SK-N-SH (cell line): ENCODE results near the gene SPRED2. TPM values are rescaled to one million over a fixed set of nuclear protein-coding genes. Genes with fewer than 3 reads are reported as not detected.

Experiments
- CTCF ChIA-PET: fragments of 300-600, 350-600 bp; formaldehyde crosslinking; extraction: SDS; loops from one replicate; lab custom pipeline; 2021; lab: Yijun Ruan, JAX
- POLR2A ChIA-PET: fragments of 350-600 bp; sonication (Branson Sonifier 250); formaldehyde crosslinking; extraction: SDS; loops from one replicate; lab custom pipeline; 2020; ENCODE audit warnings: antibody characterized with exemption, inconsistent platforms; lab: Yijun Ruan, JAX
- DNase-seq: peaks from one replicate; pipeline ENCODE4 v3.0.0; 2012
- H2AFZ ChIP-seq: fragments of 200-600 bp; sonication (generic); 2 replicates; pipeline ENCODE4 v1.8.1; 2016; ENCODE audit warnings: antibody characterized with exemption, mild to moderate bottlenecking, low read depth
- H3F3A ChIP-seq: fragments of 200-600 bp; sonication (generic); replicated peaks from 2 replicates; pipeline ENCODE3; 2016; ENCODE audit warnings: antibody characterized with exemption, mild to moderate bottlenecking; ENCODE audit not compliant: insufficient read depth
- H3K27ac ChIP-seq, 2 experiments: fragments of 200-500 bp in 1 of 2; fragments of 200-600 bp in 1 of 2; sonication (Bioruptor generic) in 1 of 2; sonication (generic), shearing (Covaris generic) in 1 of 2; 2 replicates each; pipeline versions ENCODE4 v1.5.1 to v1.6.1; 2014 to 2016; ENCODE audit warnings: low read depth in 2 of 2, inconsistent platforms in 1 of 2, low read length in 1 of 2, mild to moderate bottlenecking in 1 of 2, mixed read lengths in 1 of 2
- H3K27me3 ChIP-seq: fragments of 200-600 bp; sonication (generic), shearing (Covaris generic); 2 replicates; pipeline ENCODE4 v1.6.1; 2016; ENCODE audit warnings: mixed run types; ENCODE audit not compliant: insufficient read depth
- H3K36me3 ChIP-seq, 2 experiments: fragments of 200-500 bp in 1 of 2; fragments of 200-600 bp in 1 of 2; sonication (Bioruptor generic) in 1 of 2; sonication (generic) in 1 of 2; replicated peaks in 1 of 2; 2 replicates each; pipeline versions ENCODE3 to v1.5.1; 2014 to 2016; ENCODE audit warnings: low read length in 1 of 2, mild to moderate bottlenecking in 1 of 2; ENCODE audit not compliant: insufficient read depth in 2 of 2, control insufficient read depth in 1 of 2
- H3K4me1 ChIP-seq, 2 experiments: fragments of 200-500 bp in 1 of 2; fragments of 200-600 bp in 1 of 2; sonication (Bioruptor generic) in 1 of 2; sonication (generic), shearing (Covaris generic) in 1 of 2; 2 replicates each; pipeline versions ENCODE4 v1.5.1 to v1.6.1; 2014 to 2016; ENCODE audit warnings: low read depth in 1 of 2, low read length in 1 of 2, mixed run types in 1 of 2; ENCODE audit not compliant: insufficient read depth in 2 of 2, control insufficient read depth in 1 of 2
- H3K4me2 ChIP-seq: fragments of 200-600 bp; sonication (generic), shearing (Covaris generic); 2 replicates; pipeline ENCODE4 v1.6.1; 2017; ENCODE audit warnings: mixed run types
- H3K4me3 ChIP-seq, 2 experiments: fragments of 200-500 bp in 1 of 2; fragments of 200-600 bp in 1 of 2; sonication (Bioruptor generic) in 1 of 2; sonication (generic), shearing (Covaris generic) in 1 of 2; 2 replicates each; pipeline versions ENCODE4 v1.5.1 to v1.8.1; 2014 to 2016; ENCODE audit warnings: low read depth in 2 of 2, inconsistent platforms in 1 of 2, low read length in 1 of 2, mild to moderate bottlenecking in 1 of 2, mixed read lengths in 1 of 2, moderate library complexity in 1 of 2
- H3K79me2 ChIP-seq: fragments of 200-600 bp; sonication (generic); 2 replicates; pipeline ENCODE4 v1.8.1; 2017; ENCODE audit warnings: mild to moderate bottlenecking; ENCODE audit not compliant: insufficient read depth
- H3K9ac ChIP-seq: fragments of 200-600 bp; sonication (generic); 2 replicates; pipeline ENCODE4 v1.6.1; 2017; ENCODE audit warnings: mixed run types
- H3K9me2 ChIP-seq: fragments of 200-600 bp; sonication (generic); 2 replicates; pipeline ENCODE4 v1.6.1; 2017; ENCODE audit warnings: mixed run types
- H3K9me3 ChIP-seq: fragments of 200-600 bp; sonication (generic); 2 replicates; pipeline ENCODE4 v1.6.1; 2017; ENCODE audit warnings: mixed run types, mild to moderate bottlenecking, moderate library complexity
- H4K20me1 ChIP-seq: fragments of 200-600 bp; sonication (generic); 2 replicates; pipeline ENCODE4 v1.6.1; 2017; ENCODE audit warnings: mild to moderate bottlenecking, mixed run types; ENCODE audit not compliant: insufficient read depth
- CHD2 ChIP-seq: fragments of 150-350 bp; IDR thresholded peaks from 2 replicates; pipeline ENCODE4 v1.6.1; 2018; ENCODE audit warnings: low read length; ENCODE audit not compliant: partially characterized antibody
- EP300 ChIP-seq, 2 experiments: IDR thresholded peaks; 2 replicates each; pipeline versions ENCODE4 v1.4.0 to v1.6.1; 2012; ENCODE audit warnings: borderline replicate concordance in 1 of 2, low read depth in 1 of 2, low read length in 1 of 2
- EZH2phosphoT487 ChIP-seq: fragments of 200-600 bp; sonication (generic); IDR thresholded peaks from 2 replicates; pipeline ENCODE4 v1.6.1; 2017; ENCODE audit warnings: low read depth, mixed run types, mild to moderate bottlenecking, antibody characterized with exemption, moderate library complexity, borderline replicate concordance
- FOSL2 ChIP-seq: IDR thresholded peaks from 2 replicates; pipeline ENCODE4 v1.4.0; 2012; ENCODE audit warnings: low read depth, mild to moderate bottlenecking, moderate library complexity, borderline replicate concordance
- FOXJ3 ChIP-seq: sonication (generic); formaldehyde crosslinking; IDR thresholded peaks from 2 replicates; pipeline ENCODE4 v1.5.1; 2020; ENCODE audit warnings: mild to moderate bottlenecking, missing genetic modification reagents
- GABPA ChIP-seq: IDR thresholded peaks from 2 replicates; pipeline ENCODE4 v1.4.0; 2012; ENCODE audit warnings: low read depth, mild to moderate bottlenecking
- GATA2 ChIP-seq: sonication (generic); formaldehyde crosslinking; IDR thresholded peaks from 2 replicates; pipeline ENCODE4 v1.5.0; 2020; ENCODE audit warnings: mild to moderate bottlenecking, missing genetic modification reagents
- JUND ChIP-seq: IDR thresholded peaks from 2 replicates; pipeline ENCODE4 v1.4.0; 2012
- MEF2A ChIP-seq: IDR thresholded peaks from 2 replicates; pipeline ENCODE4 v1.4.0; 2012; ENCODE audit warnings: low read depth, borderline replicate concordance
- MXI1 ChIP-seq: IDR thresholded peaks from 2 replicates; pipeline ENCODE4 v1.6.1; 2012; ENCODE audit warnings: mild to moderate bottlenecking, low read depth, low read length, improper control_type of control experiment
- NRF1 ChIP-seq: IDR thresholded peaks from 2 replicates; pipeline ENCODE4 v1.6.1; 2012; ENCODE audit warnings: low read depth, mild to moderate bottlenecking, low read length
- POLR2AphosphoS5 ChIP-seq: IDR thresholded peaks from 2 replicates; pipeline ENCODE4 v1.6.1; 2012; ENCODE audit warnings: low read depth, low read length
- RAD21 ChIP-seq: IDR thresholded peaks from 2 replicates; pipeline ENCODE4 v1.6.1; 2012; ENCODE audit warnings: mild to moderate bottlenecking, low read length
- RCOR1 ChIP-seq: fragments of 150-350 bp; IDR thresholded peaks from 2 replicates; pipeline ENCODE4 v1.6.1; 2017; ENCODE audit warnings: antibody characterized with exemption, low read length
- RFX5 ChIP-seq: IDR thresholded peaks from 2 replicates; pipeline ENCODE4 v1.6.1; 2012; ENCODE audit warnings: mild to moderate bottlenecking, improper control_type of control experiment, low read length
- RXRA ChIP-seq: IDR thresholded peaks from 2 replicates; pipeline ENCODE4 v1.4.0; 2012; ENCODE audit warnings: low read depth, mild to moderate bottlenecking, borderline replicate concordance
- SMC3 ChIP-seq: IDR thresholded peaks from 2 replicates; pipeline ENCODE4 v1.6.1; 2012; ENCODE audit warnings: low read depth, low read length, improper control_type of control experiment
- TAF1 ChIP-seq: IDR thresholded peaks from 2 replicates; pipeline ENCODE4 v1.6.1; 2012; ENCODE audit warnings: low read depth, mild to moderate bottlenecking, low read length, moderate library complexity, borderline replicate concordance
- TEAD4 ChIP-seq: IDR thresholded peaks from 2 replicates; pipeline ENCODE4 v1.4.0; 2012; ENCODE audit warnings: mild to moderate bottlenecking, borderline replicate concordance; ENCODE audit not compliant: insufficient read depth
- WGBS: methylation state at CpG from one replicate; pipeline ENCODE4 v1.1.6; 2017; ENCODE audit warnings: low lambda C conversion rate; 5-methylcytosine and 5-hydroxymethylcytosine counted together
- polyA plus RNA-seq, 3 experiments: library from polyadenylated mRNA; depleted of rRNA; stranded (reverse); fragments of >200 nt; gene quantifications; 2 replicates each; pipeline ENCODE4 v1.2.3, GENCODE V29; 2012
- TF ChIP-seq, protein P1 (sequence below): IDR thresholded peaks from 2 replicates; pipeline ENCODE4 v1.4.0; 2012; ENCODE audit warnings: low read depth, borderline replicate concordance
- TF ChIP-seq, protein P2 (sequence below): fragments of 150-350 bp; IDR thresholded peaks from 2 replicates; pipeline ENCODE4 v1.6.1; 2017; ENCODE audit warnings: antibody characterized with exemption, low read length, low read depth, borderline replicate concordance
- TF ChIP-seq, protein P3 (sequence below): IDR thresholded peaks from 2 replicates; pipeline ENCODE4; 2012
- TF ChIP-seq, protein P4 (sequence below): fragments of 150-350 bp; IDR thresholded peaks from 2 replicates; pipeline ENCODE4 v1.6.1; 2016; ENCODE audit warnings: mild to moderate bottlenecking, low read depth, low read length

The SPRED2 gene
- polyA plus RNA-seq, 1 of the 3 experiments (the other 2 are of a cell fraction), result 21.9 TPM

DNA sequence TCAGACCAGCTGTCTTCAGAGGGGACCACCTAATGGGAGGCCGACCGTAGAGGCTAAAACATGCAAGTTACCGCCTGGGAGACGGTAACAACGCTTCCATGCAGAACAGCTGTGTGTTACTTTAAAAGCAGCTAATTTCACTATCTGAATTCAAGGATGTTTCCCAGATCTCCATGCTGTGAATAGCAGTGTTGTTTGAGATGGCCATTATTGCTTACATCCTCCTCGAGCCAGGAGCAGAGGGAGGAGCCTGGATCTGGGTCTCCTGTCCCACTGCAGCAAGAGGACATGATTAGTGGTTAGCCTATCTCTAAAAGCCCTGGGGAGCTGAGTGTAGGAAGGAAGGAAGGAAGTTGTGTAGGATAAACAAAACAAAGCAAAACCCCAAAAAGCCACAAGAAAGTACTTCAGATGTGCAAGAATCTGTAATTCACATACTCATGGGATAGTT lies 153.8 kb downstream of the SPRED2 start:
- CTCF ChIA-PET, result interaction anchor here (0.9 to 1.1 kb wide), 2 partner anchors 157 to 275 kb away, joined by 3 read pairs; no protein-coding TSS in a partner anchor
- POLR2A ChIA-PET, result no interaction called here

DNA sequence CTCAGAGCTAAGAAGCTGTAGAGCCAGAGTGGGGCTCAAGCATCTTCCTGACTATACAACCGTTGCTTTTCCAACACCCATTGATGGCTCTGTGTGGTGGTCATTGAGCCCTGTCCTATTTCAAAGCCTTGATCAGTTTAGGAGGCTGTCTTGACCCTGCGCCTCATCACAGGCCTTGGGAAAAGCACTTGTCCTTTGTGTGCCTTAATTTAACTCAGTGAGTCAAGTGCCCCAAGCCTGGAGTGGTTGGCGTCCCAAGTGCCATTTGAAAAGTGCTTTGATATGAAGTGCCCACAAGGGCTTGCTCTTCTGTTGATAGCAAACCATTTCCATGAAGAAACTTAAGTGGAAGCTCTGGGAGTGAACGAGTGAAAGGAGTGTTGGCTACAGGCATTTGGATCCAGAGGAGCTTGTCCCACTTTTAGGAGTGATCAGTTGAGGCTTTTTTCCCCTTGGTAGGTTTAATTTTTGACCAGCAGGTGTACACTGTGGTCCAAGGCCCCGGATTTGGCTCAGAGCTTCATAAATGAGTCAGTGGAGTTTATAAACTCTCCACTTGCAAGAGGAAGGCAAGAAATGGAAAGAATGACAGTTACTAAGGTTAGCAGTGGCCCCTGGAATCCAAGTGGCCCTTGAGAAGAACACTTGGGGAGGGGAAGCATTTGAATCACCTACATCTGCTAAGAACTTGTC lies 154.5 kb downstream of the SPRED2 start:
- peaks cover 9 to 15% of the 10 kb centered on the region in 2 experiments for H3K36me3 ChIP-seq
- no peak overlapping the region for H3K9ac ChIP-seq
- no peak overlapping the region for H3K27ac ChIP-seq
- POLR2A ChIA-PET, result no interaction called here
- H4K20me1 ChIP-seq, result no peaks in the 10 kb centered on the region
- H3K27me3 ChIP-seq, result no peaks in the 10 kb centered on the region
- no peak for DNase-seq
- WGBS, result 90% methylated on average over 3 of the region's 5 CpGs
- H3F3A ChIP-seq, result peaks cover 18% of the 10 kb centered on the region
- TF ChIP-seq TAF1 (no peak), NRF1 (no peak), EP300 (IDR thresholded peaks at IDR 0.05; ENCODE audit: borderline replicate concordance in 1 of 2, low read depth in 1 of 2, low read length in 1 of 2) (no peak), RXRA (no peak), TEAD4 (no peak), GABPA (no peak), JUND (no peak), EZH2phosphoT487 (no peak), FOSL2 (no peak), CHD2 (no peak), RAD21 (no peak)
- TF ChIP-seq, protein P1, sequence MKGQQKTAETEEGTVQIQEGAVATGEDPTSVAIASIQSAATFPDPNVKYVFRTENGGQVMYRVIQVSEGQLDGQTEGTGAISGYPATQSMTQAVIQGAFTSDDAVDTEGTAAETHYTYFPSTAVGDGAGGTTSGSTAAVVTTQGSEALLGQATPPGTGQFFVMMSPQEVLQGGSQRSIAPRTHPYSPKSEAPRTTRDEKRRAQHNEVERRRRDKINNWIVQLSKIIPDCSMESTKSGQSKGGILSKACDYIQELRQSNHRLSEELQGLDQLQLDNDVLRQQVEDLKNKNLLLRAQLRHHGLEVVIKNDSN, result no peak
- TF ChIP-seq, protein P2, sequence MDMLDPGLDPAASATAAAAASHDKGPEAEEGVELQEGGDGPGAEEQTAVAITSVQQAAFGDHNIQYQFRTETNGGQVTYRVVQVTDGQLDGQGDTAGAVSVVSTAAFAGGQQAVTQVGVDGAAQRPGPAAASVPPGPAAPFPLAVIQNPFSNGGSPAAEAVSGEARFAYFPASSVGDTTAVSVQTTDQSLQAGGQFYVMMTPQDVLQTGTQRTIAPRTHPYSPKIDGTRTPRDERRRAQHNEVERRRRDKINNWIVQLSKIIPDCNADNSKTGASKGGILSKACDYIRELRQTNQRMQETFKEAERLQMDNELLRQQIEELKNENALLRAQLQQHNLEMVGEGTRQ, result no peak
- TF ChIP-seq, protein P3, sequence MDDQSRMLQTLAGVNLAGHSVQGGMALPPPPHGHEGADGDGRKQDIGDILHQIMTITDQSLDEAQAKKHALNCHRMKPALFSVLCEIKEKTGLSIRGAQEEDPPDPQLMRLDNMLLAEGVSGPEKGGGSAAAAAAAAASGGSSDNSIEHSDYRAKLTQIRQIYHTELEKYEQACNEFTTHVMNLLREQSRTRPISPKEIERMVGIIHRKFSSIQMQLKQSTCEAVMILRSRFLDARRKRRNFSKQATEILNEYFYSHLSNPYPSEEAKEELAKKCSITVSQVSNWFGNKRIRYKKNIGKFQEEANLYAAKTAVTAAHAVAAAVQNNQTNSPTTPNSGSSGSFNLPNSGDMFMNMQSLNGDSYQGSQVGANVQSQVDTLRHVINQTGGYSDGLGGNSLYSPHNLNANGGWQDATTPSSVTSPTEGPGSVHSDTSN, result no peak
- TF ChIP-seq, all 33 proteins: peak for 0
- H3K79me2 ChIP-seq, result no peaks in the 10 kb centered on the region
- peaks cover 0 to 24% of the 10 kb centered on the region in 2 experiments; a peak in 2 of 4 replicates for H3K4me1 ChIP-seq
- CTCF ChIA-PET, result interaction anchor here (0.9 to 4.3 kb wide), 3 partner anchors 13 to 276 kb away, joined by 3 to 21 read pairs (median 3); no protein-coding TSS in a partner anchor
- no peaks in the 10 kb centered on the region for H3K9me3 ChIP-seq
- H3K9me2 ChIP-seq, result no peaks in the 10 kb centered on the region
- H3K4me2 ChIP-seq, result no peak overlapping the region
- H3K4me3 ChIP-seq, result no peak overlapping the region
- H2AFZ ChIP-seq, result no peak overlapping the region

More for the DNA sequence above, 153.8 kb downstream of the SPRED2 start:
- H3K27me3 ChIP-seq, result no peaks in the 10 kb centered on the region
- no peak overlapping the region for H3K9ac ChIP-seq
- H3K4me2 ChIP-seq, result no peak overlapping the region
- H3K4me3 ChIP-seq, result no peak overlapping the region
- H3F3A ChIP-seq, result peaks cover 21% of the 10 kb centered on the region
- H3K27ac ChIP-seq, result no peak overlapping the region
- no peaks in the 10 kb centered on the region for H3K79me2 ChIP-seq
- H3K4me1 ChIP-seq, result peaks cover 0 to 24% of the 10 kb centered on the region in 2 experiments; a peak in 2 of 4 replicates
- H2AFZ ChIP-seq, result no peak overlapping the region
- peaks cover 7 to 9% of the 10 kb centered on the region in 2 experiments for H3K36me3 ChIP-seq
- no peaks in the 10 kb centered on the region for H3K9me3 ChIP-seq
- DNase-seq, result no peak
- H3K9me2 ChIP-seq, result no peaks in the 10 kb centered on the region
- no peaks in the 10 kb centered on the region for H4K20me1 ChIP-seq
- 86% methylated on average over 6 of the region's 6 CpGs for WGBS
- TF ChIP-seq FOSL2, result no peak
- TF ChIP-seq TEAD4, result no peak
- TF ChIP-seq MEF2A, result no peak
- TF ChIP-seq GATA2, result no peak
- TF ChIP-seq RCOR1, result no peak
- no peak for TF ChIP-seq MXI1
- TF ChIP-seq SMC3, result no peak
- TF ChIP-seq FOXJ3 (CRISPR knock-in tag), result no peak
- TF ChIP-seq POLR2AphosphoS5, result no peak
- no peak for TF ChIP-seq RAD21
- TF ChIP-seq, protein P4, sequence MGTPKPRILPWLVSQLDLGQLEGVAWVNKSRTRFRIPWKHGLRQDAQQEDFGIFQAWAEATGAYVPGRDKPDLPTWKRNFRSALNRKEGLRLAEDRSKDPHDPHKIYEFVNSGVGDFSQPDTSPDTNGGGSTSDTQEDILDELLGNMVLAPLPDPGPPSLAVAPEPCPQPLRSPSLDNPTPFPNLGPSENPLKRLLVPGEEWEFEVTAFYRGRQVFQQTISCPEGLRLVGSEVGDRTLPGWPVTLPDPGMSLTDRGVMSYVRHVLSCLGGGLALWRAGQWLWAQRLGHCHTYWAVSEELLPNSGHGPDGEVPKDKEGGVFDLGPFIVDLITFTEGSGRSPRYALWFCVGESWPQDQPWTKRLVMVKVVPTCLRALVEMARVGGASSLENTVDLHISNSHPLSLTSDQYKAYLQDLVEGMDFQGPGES, result no peak
- TF ChIP-seq TAF1, result no peak
- TF ChIP-seq RFX5, result no peak
- TF ChIP-seq, all 33 proteins: peak for 0
